Nephron progenitor cell (in vitro differentiated cells): ENCODE measurements around the gene C5orf15.

Experiments
- DNase-seq: peaks from one replicate; pipeline ENCODE4 v3.0.0; 2021
- H3K27ac Mint-ChIP-seq: 2 replicates; pipeline ENCODE4 v1.8.0; 2021; ENCODE audit warnings: mild to moderate bottlenecking, moderate library complexity, mixed read lengths
- H3K27me3 Mint-ChIP-seq: 2 replicates; pipeline ENCODE4 v1.8.0; 2021; ENCODE audit warnings: mild to moderate bottlenecking, low read depth, mixed read lengths; ENCODE audit not compliant: poor library complexity
- H3K36me3 Mint-ChIP-seq: 2 replicates; pipeline ENCODE4 v1.8.0; 2021; ENCODE audit warnings: low read depth, mixed read lengths
- H3K4me1 Mint-ChIP-seq: 2 replicates; pipeline ENCODE4 v1.8.0; 2021; ENCODE audit warnings: mixed read lengths
- H3K4me3 Mint-ChIP-seq: 2 replicates; pipeline ENCODE4 v1.8.0; 2021; ENCODE audit warnings: mild to moderate bottlenecking, moderate library complexity, mixed read lengths
- H3K9me3 Mint-ChIP-seq: 2 replicates; pipeline ENCODE4 v1.8.0; 2021; ENCODE audit warnings: mild to moderate bottlenecking, moderate library complexity, mixed read lengths
- TF ChIP-seq, protein P1 (sequence below): fragments of 200-600 bp; sonication (generic); IDR thresholded peaks from 2 replicates; pipeline ENCODE4 v1.5.0; 2021; ENCODE audit warnings: antibody characterized with exemption

Gene C5orf15

GRCh38 chr5:133994990-133995333 lies 26.5 kb upstream of the C5orf15 start:
- no peaks in the 10 kb centered on the region for H3K9me3 Mint-ChIP-seq
- no peak for DNase-seq
- peak overlapping the region; percentile 50 for H3K27ac Mint-ChIP-seq
- peaks cover 14% of the 10 kb centered on the region for H3K36me3 Mint-ChIP-seq
- no peak overlapping the region for H3K4me3 Mint-ChIP-seq
- peaks cover 59% of the 10 kb centered on the region for H3K4me1 Mint-ChIP-seq
- no peaks in the 10 kb centered on the region for H3K27me3 Mint-ChIP-seq
- TF ChIP-seq, protein P1, sequence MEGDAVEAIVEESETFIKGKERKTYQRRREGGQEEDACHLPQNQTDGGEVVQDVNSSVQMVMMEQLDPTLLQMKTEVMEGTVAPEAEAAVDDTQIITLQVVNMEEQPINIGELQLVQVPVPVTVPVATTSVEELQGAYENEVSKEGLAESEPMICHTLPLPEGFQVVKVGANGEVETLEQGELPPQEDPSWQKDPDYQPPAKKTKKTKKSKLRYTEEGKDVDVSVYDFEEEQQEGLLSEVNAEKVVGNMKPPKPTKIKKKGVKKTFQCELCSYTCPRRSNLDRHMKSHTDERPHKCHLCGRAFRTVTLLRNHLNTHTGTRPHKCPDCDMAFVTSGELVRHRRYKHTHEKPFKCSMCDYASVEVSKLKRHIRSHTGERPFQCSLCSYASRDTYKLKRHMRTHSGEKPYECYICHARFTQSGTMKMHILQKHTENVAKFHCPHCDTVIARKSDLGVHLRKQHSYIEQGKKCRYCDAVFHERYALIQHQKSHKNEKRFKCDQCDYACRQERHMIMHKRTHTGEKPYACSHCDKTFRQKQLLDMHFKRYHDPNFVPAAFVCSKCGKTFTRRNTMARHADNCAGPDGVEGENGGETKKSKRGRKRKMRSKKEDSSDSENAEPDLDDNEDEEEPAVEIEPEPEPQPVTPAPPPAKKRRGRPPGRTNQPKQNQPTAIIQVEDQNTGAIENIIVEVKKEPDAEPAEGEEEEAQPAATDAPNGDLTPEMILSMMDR = no peak

DNA sequence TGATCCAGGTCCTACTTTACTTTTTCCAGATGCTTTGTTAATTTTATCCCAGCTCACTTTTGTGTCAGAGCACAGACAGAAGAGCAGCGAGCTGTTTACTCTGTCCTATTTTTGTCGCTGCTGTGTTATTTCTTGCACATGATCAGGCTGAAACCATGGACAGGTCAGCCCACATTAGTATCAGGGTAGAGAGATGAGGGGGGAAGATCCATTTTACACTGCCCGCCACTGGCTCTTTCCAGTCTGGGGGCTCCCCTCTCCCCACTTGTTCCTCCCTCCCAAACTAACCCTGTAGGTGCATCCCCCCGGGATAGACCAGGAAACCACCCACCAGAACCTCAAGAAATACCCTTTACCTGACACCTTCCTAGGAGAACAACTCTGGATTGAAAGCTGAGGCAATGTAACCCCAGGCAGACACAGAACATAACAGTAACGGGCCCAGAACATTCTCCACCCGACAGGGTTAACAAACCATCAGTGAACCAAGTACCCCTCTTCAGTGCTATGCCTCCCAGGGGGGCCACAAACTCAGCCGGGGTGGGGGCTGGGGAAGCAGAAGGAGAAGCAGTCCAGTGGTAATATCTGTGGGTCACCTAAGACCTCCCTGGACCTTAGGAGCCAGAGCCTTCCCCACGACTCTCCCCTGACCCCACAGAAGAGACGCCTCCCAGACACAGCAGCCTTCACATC lies 26.0 kb upstream of the C5orf15 start:
- H3K27me3 Mint-ChIP-seq = no peaks in the 10 kb centered on the region
- H3K36me3 Mint-ChIP-seq = peaks cover 17% of the 10 kb centered on the region
- TF ChIP-seq, protein P1 = no peak
- DNase-seq = no peak
- H3K27ac Mint-ChIP-seq = peak overlapping the region; percentile 50
- no peaks in the 10 kb centered on the region for H3K9me3 Mint-ChIP-seq
- H3K4me3 Mint-ChIP-seq = no peak overlapping the region
- H3K4me1 Mint-ChIP-seq = peaks cover 55% of the 10 kb centered on the region

DNA sequence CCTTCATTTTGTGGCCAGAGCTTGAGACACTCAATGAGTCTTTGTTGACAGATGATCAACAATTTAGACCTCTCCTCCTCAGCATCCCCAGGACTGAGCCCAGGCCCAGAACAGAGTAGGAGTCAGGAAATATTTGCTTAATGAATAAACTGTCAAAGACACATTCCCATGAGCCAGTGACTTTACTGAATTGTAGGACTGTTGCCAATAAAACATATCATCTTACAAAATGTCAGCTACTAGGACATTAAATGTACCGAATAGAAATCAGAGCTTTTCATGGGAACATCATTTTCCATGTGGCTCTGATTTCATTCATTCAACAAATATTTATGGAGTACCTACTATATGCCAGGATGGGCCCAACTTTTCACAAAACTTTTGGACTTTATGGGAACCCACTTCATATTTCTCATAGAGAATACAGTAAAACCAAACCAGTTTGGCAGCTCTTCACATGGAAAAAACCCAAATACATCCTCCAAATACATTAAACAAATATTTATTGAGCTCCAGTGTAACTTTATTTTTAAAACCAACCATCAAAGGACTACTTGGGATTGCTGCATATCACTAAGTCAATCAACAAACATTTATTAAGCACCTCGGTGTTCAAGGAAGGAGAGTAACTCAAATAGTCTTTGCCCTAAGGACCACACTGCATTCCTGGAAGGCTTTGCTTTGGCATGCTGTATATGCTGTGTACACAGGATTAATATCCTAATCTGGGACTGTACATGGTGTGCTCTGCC lies 24.9 kb upstream of the C5orf15 start:
- no peak overlapping the region for H3K4me3 Mint-ChIP-seq
- peaks cover 54% of the 10 kb centered on the region for H3K4me1 Mint-ChIP-seq
- no peak for DNase-seq
- H3K27me3 Mint-ChIP-seq = no peaks in the 10 kb centered on the region
- H3K9me3 Mint-ChIP-seq = no peaks in the 10 kb centered on the region
- peaks cover 24% of the 10 kb centered on the region for H3K36me3 Mint-ChIP-seq
- TF ChIP-seq, protein P1 = no peak
- no peak overlapping the region for H3K27ac Mint-ChIP-seq

GRCh38 chr5:133992429-133993155 lies 24.2 kb upstream of the C5orf15 start:
- no peak for DNase-seq
- H3K9me3 Mint-ChIP-seq = no peaks in the 10 kb centered on the region
- peaks cover 29% of the 10 kb centered on the region for H3K36me3 Mint-ChIP-seq
- H3K27ac Mint-ChIP-seq = peak overlapping the region; percentile 40
- no peak overlapping the region for H3K4me3 Mint-ChIP-seq
- H3K27me3 Mint-ChIP-seq = no peaks in the 10 kb centered on the region
- peaks cover 54% of the 10 kb centered on the region for H3K4me1 Mint-ChIP-seq
- TF ChIP-seq, protein P1 = no peak

- H3K4me1 Mint-ChIP-seq = peaks cover 45% of the 10 kb centered on the region
- no peaks in the 10 kb centered on the region for H3K9me3 Mint-ChIP-seq
- DNase-seq = no peak
- TF ChIP-seq, protein P1 = no peak
- H3K36me3 Mint-ChIP-seq = peaks cover 42% of the 10 kb centered on the region
- H3K4me3 Mint-ChIP-seq = no peak overlapping the region
- H3K27me3 Mint-ChIP-seq = no peaks in the 10 kb centered on the region
- peak overlapping the region; percentile 87 for H3K27ac Mint-ChIP-seq
Observed at GRCh38 chr5:133991171-133991910, 22.9 kb upstream of the C5orf15 start.
